Activated CD8-positive, alpha-beta memory T cell treated with anti-CD3 and anti-CD28 coated beads for 1 hour (primary cell): Measurements from ENCODE around the gene NOP58.
"Not testable (repeated sequence)": the region's sequence is repeated elsewhere in the genome, so short reads cannot be mapped to it uniquely, and the experiment has no call there.

Experiments
- DNase-seq, 2 donors: peaks; one replicate each; pipeline ENCODE4 v3.0.0-alpha.2; 2020; ENCODE audit warnings: low read depth in 1 of 2; ENCODE audit errors: extremely low read depth in 1 of 2

Gene NOP58

DNA sequence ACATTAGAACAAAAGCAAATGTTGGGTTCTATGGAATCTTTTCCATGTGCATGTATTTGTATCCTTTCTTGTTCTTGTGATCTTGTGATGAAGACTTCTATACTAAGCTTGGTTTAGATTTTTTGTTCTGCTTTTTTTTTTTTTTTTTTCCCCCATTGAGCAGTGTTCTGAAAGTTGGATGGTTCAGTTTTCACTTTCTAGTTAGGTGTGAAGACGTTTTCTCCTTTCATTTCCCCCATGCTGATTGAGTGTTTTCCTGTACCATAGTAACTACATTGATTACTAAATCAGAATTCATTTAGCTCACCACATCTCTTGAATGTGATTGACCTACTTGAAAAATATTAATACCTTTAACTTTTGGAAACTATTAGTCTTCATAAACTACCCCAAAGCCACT, 34.1 kb downstream of the NOP58 start:
- no peak for DNase-seq

DNA sequence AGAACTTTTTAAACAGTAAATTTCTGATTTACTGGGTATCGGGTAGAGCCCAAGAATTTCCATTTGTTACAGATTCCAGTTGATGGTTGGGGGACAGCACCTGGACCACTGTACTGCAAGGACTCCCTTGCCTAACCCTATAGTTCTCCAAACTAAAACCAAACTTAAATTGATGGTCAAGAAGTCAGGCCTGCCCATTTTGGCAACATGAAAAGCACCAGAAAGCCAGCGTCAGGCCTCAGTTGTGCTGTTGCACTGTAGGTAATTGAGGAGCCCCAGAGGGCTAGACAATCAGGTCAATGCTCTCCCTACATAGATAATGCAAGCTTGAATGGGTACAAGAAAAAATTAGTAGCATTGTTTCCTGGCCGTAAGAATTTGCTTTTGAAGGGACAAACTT, 40.5 kb downstream of the NOP58 start:
- DNase-seq: no peak

DNA sequence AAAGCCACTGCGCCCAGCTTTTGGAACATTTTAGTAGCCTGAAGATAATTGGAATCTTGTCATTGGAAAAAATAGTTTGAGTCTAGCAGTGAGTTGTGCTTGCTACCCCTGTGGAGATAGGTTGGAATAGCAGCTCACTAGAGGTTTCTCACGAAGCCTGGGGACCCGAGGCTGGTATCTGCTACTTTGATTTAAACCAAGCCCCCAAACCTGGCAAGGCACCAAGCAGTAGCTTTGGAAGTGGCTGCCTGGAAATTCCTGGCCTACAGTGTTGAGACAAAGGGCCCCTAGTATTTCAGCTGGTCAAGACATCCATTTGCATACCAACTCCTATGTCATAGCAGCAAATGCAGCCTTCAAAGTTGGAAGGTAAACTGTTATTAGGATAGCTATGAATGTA, 42.1 kb downstream of the NOP58 start:
- no peak for DNase-seq

DNA sequence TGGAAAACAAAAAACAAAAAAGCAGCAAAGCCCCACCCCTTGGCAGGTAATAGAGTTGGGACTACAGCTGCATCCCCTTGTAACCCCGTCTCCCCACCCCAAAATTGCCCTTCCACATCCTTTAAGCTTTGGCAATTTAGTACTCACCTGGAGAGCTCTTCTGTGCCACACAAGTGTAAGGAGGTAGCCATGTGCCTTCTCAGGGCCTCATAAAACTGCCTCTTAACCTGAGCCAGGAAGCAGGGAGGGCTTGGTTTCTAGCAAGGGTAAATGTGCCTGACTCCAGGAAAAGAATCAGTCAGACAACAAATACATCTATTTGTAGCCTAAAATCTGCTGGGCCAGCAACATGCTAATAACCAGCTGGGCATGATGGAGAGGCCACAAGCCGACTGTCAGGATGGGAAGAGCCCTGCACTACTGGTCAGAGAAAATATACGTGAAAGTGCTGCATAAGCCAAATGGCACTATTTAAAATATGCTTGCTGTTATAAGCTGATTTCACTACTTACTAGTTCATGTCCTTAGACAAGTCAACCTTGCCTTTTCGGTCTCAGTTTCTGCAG, 46.3 kb downstream of the NOP58 start:
- DNase-seq: no peak

DNA sequence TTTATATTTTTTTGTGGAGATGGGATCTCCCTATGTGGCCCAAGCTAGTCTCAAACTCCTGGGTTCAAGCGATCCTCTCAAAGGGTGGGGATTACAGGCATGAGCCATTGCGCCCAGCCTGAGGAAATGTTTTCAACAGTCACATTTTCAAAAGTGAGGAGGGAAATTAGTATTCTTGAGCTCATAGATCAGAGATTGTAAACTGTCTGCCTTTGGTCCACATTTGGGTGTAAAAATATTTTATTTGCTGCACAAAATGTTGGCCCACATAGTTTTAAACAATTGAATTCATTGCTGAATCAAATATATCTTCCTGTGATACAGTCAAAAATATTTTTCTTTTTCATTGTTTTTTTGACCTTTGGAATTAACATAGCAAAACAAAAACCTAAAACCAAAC, 48.6 kb downstream of the NOP58 start:
- no peak for DNase-seq

DNA sequence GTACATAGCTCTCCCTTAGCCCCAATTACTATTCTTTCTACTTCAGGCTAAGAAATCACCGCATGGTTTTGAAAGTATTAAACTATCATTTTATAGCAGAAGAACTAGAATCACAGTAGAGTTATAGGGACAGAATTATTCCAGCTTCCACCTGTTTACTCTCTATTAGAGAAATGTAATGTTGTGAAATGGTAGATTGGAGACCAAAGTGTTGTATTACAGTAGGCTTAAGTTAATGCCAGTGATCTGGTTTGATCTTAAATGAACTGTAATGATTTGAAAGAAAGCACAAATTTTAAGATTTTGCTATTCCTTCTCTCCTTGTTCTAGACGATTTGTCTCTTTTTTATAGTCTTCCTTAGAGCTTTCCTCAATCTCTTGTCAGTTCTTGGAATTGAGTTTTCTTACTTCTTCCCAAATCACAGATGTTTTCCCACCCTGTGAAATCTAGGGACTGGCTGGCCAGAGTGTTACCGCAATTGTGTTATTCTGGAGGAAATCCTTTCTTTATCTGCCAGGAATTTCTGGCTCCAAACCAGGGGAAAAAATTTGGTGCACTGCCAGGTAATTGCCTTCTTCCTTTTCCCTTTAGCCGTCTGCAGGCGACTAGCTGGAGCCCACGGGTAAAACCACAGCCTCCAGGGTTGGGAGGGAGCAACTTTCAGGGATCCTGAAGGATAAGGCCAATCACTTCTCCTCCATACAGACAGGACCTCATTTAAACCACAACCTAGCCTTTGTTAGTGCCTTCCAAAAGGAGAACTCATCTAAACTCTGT, 51.7 kb downstream of the NOP58 start:
- no peak for DNase-seq

DNA sequence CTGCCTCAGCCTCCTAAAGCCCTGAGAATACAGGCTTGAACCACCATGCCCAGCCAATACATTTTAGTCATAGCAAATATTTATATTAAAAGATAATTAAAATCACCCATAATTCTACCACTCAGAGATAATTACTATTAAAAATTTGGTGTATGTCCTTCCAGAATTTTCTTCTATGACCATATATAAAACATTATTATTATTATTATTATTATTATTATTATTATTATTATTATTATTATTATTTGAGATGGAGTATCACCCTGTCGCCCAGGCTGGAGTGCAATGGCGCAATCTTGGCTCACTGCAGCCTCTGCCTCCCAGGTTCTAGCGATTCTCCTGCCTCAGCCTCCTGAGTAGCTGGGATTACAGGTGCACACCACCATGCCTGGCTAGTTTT, 54.8 kb downstream of the NOP58 start:
- DNase-seq: not testable (repeated sequence)

DNA sequence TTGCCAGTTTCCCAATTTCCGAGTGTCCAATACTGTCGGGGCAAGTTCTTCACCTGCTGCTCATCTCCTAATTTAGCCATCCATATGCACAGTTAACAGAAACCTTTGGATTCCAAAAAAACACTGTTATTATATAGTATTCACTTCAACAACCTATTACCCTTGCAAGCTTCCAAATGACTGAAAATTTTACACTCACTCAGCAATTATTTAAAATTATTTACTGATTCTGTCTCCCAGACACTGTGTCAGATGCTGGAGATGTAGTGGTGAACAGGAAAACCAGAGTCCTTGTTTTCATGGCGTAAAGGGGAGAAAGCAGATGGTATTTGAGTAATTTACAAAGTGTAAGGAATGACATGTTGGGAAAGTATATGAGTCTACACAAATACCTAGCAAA, 56.9 kb downstream of the NOP58 start:
- no peak for DNase-seq

DNA sequence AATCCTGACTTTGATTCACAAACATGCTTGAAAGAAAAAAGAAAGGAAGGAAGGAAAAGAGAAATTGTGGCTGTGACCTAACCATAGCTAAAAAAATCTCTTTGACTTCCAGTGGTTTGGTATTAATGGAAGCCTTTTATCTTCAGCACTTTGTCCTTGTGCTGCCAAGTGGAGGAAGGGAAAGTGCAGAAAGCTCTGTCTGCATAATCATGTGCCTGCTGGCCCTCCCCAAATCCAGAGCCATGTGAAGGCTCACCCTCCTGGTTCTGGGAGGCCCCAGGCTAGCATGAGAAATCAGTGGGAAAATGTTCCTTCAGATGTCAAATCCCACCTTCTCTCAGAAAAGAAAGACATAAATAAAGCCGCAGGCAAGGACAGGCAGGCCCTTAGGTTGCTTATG, 62.3 kb downstream of the NOP58 start:
- DNase-seq: no peak

DNA sequence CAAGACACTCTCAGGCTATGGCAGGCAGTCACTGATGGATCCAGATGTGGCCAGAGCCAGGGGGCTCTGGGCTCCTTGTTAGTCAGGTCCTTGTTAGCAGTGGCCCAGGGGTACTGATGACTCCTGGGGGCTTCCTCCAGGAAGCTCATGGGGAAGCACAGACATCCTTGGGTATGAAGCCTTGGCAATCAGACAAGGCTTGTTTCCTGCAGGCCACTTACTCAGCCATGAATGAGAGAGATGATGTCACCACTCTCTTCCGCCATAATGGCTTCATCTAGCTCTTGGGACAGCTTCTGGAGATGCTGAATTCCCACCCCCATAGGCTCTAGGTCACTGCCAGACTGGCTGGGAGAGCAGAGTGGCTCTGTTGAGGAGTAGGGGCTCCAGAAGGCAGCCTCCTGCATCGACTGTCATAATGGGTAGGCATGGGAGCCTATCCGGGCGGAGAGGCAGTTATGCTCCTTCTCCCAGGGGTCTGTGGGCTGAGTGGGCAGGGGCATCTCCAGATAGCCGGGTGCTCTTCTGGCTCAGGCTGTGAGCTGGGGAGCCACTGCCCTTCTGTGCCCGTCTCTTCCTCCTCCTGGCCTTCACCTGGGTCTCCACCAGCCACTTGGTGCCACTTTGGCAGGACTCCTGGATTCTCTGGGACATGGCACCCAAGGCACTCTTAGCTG, 70.4 kb downstream of the NOP58 start:
- DNase-seq: no peak

DNA sequence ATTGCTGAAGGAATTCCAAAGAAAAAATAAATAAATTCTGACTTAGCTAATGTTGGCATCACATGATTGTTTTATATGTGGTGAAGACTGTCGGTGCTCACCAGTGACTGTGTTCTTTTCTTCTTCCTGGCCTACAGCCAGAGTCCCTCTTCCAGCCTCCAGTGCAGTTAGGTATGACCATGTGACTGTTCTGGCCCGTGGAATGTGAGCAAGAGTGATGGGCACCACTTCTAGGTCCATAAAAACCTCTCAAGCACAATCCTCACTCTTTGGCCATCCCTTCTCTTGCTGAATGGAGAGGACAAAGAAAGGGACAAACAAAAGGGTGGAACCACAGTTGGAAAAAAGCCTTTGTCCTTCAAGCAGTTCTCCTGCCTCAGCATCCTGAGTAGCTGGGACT, 71.6 kb downstream of the NOP58 start:
- DNase-seq: no peak

DNA sequence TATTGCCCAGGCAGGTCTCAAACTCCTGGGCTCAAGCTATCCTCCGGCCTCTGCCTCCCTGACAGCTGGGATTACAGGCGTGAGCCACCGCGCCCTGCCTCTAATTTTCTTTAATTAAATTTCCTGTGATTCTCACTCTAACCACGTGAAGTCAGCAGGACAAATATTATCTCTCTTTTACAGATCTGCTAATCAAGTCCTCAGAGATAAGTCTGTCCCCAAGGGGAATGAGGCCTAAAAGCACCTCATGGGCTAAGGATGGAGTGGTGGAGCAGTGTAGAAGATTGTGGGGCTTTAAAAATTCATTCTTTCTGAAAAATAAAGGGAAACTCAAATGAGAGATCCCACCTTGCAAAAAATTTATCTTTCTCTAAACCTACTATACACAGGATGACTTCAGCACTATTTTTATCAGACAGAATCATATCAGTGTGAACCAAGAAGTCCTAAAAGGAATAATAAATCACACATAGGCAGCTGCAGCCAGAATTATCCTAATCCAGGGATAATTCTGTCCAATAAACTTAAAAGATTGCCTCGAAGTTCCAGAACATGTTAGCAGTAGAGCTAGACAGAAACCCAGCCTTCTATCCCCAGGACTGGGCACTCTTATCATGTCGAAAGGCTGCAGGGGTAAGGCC, 72.3 kb downstream of the NOP58 start:
- no peak for DNase-seq

DNA sequence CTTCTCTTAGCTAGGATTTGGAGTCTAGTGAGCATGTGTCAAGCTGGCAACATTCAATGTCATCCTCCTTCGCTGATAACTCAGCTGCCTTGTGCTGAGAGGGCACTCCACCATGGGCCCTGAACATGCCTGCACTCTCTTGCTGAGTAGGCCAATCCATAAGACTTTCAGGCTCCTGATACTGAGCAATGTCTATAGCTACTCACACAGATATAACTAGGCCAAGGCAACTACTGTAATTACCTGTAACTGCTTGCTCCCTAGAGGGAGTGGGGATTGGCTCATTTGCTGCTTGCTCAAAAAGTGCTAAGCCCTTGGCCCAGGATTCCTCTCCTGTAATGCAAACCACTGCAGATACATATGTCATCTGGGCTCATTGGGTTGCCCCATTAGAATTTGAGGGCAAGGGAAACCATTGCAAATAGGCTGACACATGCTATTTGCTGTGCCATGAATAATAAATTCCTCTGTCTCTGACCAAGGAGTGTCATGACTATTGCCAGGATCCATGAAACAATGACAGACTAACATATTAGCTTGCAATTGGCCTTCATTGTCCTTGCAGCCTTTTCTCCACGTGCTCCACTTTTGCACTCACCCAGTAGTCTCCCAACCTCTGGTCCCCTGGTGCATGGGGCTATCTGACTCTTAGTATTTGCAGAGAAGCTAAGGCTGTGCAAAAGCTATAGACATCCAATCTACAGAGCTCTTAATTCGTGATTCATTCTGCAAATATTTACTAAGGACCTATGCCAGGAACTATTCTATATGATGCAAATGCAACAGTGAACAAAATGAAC, 73.7 kb downstream of the NOP58 start:
- DNase-seq: no peak

DNA sequence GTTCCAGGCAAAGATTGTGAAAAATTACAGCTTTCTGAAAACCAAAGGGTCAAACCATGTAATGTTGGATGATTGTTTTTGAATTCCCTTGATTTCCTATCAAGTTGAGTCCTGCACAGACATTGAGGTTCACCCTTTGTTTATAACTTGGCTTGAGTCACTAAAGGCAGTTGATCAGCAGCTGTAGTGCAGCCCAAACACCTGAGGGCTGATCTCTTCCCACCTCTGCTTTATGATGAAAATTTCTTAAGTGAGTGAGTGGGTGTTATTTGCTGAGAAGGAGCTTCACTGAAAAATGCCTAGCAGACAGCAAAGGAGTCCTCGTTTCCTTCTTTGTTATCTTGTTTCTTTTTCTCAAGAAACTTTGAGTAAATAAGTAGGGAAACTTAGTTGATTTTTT, 78.6 kb downstream of the NOP58 start:
- DNase-seq: no peak

DNA sequence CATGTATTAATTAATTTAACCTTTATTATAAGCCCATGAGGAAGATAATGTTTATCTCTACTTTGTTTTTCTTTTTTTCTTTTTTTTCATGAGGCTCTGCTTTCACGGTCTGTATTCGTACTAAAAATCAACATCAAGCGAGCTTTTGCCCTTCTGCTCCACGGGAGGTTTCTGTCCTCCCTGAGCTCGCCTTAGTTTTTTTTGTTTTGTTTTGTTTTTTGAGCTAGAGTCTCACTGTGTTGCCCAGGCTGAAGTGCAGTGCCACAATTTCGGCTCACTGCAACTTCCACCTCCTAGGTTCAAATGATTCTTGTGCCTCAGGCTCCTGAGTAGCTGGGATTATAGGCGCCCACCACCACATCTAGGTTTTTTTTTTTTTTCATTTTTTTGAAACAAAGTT, 80.6 kb downstream of the NOP58 start:
- no peak for DNase-seq
